ENCODE data around the gene ZFP36L1. TPM values are rescaled to one million over a fixed set of nuclear protein-coding genes. Genes with fewer than 3 reads are reported as not detected.

The ZFP36L1 gene
- total RNA-seq, 1 donor from 2014 or later, result 884 TPM

- no peak for ATAC-seq (ENCODE audit: low read depth)
Observed at GRCh38 chr14:68792678-68792978, 239 bp downstream of the ZFP36L1 start.

GRCh38 chr14:68791902-68792677 is 777 bp downstream of the ZFP36L1 start:
- intact Hi-C loops (cut with micrococcal nuclease), result loop anchor here (2.0 kb wide), 1 partner anchor 315 kb away; no protein-coding TSS in a partner anchor
- POLR2A ChIA-PET, result interaction anchor here (0.6 to 19.6 kb wide), 77 partner anchors 9 to 1192 kb away, joined by 3 to 2953 read pairs (median 7); partner anchors contain the start of genes PIGH, SUSD6 and ZFYVE26
- Mint-ChIP-seq H3K27me3 (no peaks in the 10 kb centered on the region), H3K27ac (peak overlapping the region; percentile 99), H3K36me3 (ENCODE audit: low read depth) (peaks cover 75% of the 10 kb centered on the region), H3K9me3 (no peaks in the 10 kb centered on the region), H3K4me1 (peaks cover 39% of the 10 kb centered on the region), H3K4me3 (peak overlapping the region; percentile 100)
- CTCF ChIA-PET, result interaction anchor here (1.0 to 9.4 kb wide), 3 partner anchors 24 to 543 kb away, joined by 3 to 121 read pairs (median 79); no protein-coding TSS in a partner anchor
- DNase-seq, result no peak
- no peak for TF ChIP-seq CTCF (IDR thresholded peaks at IDR 0.05)
- ATAC-seq (ENCODE audit: low read depth), result no peak

More at GRCh38 chr14:68792678-68792978, 239 bp downstream of the ZFP36L1 start:
- Mint-ChIP-seq H3K36me3 (ENCODE audit: low read depth) (peaks cover 70% of the 10 kb centered on the region), H3K27ac (peak overlapping the region; percentile 99), H3K4me3 (peak overlapping the region; percentile 100), H3K9me3 (no peaks in the 10 kb centered on the region), H3K4me1 (peaks cover 39% of the 10 kb centered on the region), H3K27me3 (no peaks in the 10 kb centered on the region)
- ChIA-PET CTCF (interaction anchor here (0.7 to 9.4 kb wide), 4 partner anchors 23 to 544 kb away, joined by 3 to 121 read pairs (median 41); no protein-coding TSS in a partner anchor), POLR2A (interaction anchor here (0.6 to 19.6 kb wide), 109 partner anchors 8 to 1192 kb away, joined by 3 to 2953 read pairs (median 7); partner anchors contain the start of genes PIGH, SUSD6 and ZFYVE26)
- no peak for DNase-seq
- TF ChIP-seq CTCF (IDR thresholded peaks at IDR 0.05), result no peak
- intact Hi-C loops (cut with micrococcal nuclease), result loop anchor here (2.0 kb wide), 1 partner anchor 316 kb away; no protein-coding TSS in a partner anchor

- POLR2A ChIA-PET, result interaction anchor here (0.6 to 19.6 kb wide), 38 partner anchors 10 to 846 kb away, joined by 3 to 2953 read pairs (median 8); partner anchors contain the start of gene ERH
- no peak for DNase-seq
- ATAC-seq (ENCODE audit: low read depth), result no peak
- CTCF ChIA-PET, result interaction anchor here (2.0 to 9.4 kb wide), 3 partner anchors 25 to 543 kb away, joined by 6 to 121 read pairs (median 79); no protein-coding TSS in a partner anchor
- Mint-ChIP-seq H3K4me1 (peaks cover 39% of the 10 kb centered on the region), H3K4me3 (peak overlapping the region; percentile 100), H3K27ac (peak overlapping the region; percentile 99), H3K9me3 (no peaks in the 10 kb centered on the region), H3K36me3 (ENCODE audit: low read depth) (peaks cover 81% of the 10 kb centered on the region), H3K27me3 (no peaks in the 10 kb centered on the region)
- TF ChIP-seq CTCF (IDR thresholded peaks at IDR 0.05), result no peak
- intact Hi-C loops (cut with micrococcal nuclease), result no loop called here
Observed at GRCh38 chr14:68791078-68791901, 1.6 kb downstream of the ZFP36L1 start.

GRCh38 chr14:68790644-68791077 is 2.2 kb downstream of the ZFP36L1 start:
- no peaks in the 10 kb centered on the region for H3K27me3 Mint-ChIP-seq
- POLR2A ChIA-PET, result interaction anchor here (0.8 to 19.6 kb wide), 24 partner anchors 21 to 843 kb away, joined by 3 to 2953 read pairs (median 26); no protein-coding TSS in a partner anchor
- intact Hi-C loops (cut with micrococcal nuclease), result no loop called here
- no peak for TF ChIP-seq CTCF (IDR thresholded peaks at IDR 0.05)
- peaks cover 81% of the 10 kb centered on the region for H3K36me3 Mint-ChIP-seq (ENCODE audit: low read depth)
- ATAC-seq (ENCODE audit: low read depth), result no peak
- peaks cover 41% of the 10 kb centered on the region for H3K4me1 Mint-ChIP-seq
- DNase-seq, result no peak
- H3K27ac Mint-ChIP-seq, result peak overlapping the region; percentile 99
- H3K9me3 Mint-ChIP-seq, result no peaks in the 10 kb centered on the region
- peak overlapping the region; percentile 100 for H3K4me3 Mint-ChIP-seq
- CTCF ChIA-PET, result interaction anchor here (1.8 to 9.4 kb wide), 4 partner anchors 25 to 542 kb away, joined by 6 to 121 read pairs (median 43); no protein-coding TSS in a partner anchor
